ENCODE measurements around the gene PDE4B.

DNA sequence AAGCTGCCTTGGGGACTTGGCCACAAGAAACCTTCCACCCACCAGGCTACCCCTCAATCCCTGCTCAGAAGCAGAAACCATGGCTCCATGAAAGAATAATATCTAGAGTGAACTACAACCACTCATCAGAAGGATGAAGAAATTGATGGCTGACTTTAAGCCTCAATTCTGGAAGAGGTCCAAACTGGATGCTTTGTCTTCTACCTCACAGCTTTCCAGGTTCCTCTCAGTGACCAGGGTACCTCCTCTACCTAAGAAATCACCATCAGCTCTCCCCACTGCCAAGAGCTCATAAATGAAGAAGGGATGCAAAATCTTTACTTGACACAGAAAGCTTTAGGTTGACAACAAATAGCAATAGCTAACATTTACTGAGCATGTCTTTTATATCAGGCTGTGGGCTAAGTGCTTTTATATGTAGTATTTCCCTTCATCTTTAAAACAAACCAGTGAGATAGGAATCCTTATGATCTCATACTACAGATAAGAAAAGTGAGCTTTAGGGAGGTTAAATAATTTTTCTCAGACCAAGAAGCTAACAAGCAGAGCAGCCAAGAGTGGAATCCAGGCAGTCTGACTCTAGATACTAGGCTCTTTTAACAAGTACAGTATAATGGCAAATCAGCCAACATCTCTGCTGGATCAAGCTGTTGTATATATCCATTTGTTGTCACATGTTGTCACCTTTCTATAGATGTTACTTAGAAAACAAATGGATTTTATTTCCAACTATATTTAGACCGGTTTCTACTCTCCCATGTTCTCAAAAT is 498.3 kb downstream of the PDE4B start:
- TF ChIP-seq, protein P1, sequence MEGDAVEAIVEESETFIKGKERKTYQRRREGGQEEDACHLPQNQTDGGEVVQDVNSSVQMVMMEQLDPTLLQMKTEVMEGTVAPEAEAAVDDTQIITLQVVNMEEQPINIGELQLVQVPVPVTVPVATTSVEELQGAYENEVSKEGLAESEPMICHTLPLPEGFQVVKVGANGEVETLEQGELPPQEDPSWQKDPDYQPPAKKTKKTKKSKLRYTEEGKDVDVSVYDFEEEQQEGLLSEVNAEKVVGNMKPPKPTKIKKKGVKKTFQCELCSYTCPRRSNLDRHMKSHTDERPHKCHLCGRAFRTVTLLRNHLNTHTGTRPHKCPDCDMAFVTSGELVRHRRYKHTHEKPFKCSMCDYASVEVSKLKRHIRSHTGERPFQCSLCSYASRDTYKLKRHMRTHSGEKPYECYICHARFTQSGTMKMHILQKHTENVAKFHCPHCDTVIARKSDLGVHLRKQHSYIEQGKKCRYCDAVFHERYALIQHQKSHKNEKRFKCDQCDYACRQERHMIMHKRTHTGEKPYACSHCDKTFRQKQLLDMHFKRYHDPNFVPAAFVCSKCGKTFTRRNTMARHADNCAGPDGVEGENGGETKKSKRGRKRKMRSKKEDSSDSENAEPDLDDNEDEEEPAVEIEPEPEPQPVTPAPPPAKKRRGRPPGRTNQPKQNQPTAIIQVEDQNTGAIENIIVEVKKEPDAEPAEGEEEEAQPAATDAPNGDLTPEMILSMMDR (IDR thresholded peaks at IDR 0.05; ENCODE audit: low read depth, low read length), result no peak
- TF ChIP-seq EZH2phosphoT487 (IDR thresholded peaks at IDR 0.05; ENCODE audit: low read depth), result no peak
